Measurements from ENCODE around the gene EPS8.
A peak's percentile ranks its signal among the peaks of the same experiment; 100 is the strongest.

Gene EPS8

GRCh38 chr12:15811214-15812127 is 22.3 kb upstream of the EPS8 start:
- no peak overlapping the region for H3K4me3 ChIP-seq (ENCODE audit: low read length)
- no peak for TF ChIP-seq ZNF274 (IDR thresholded peaks at IDR 0.05; ENCODE audit: low read depth, low read length)

- TF ChIP-seq ZNF274 (IDR thresholded peaks at IDR 0.05; ENCODE audit: low read depth, low read length) = no peak
Observed at GRCh38 chr12:15808652-15809051, 19.5 kb upstream of the EPS8 start.

GRCh38 chr12:15808250-15808649 is 19.1 kb upstream of the EPS8 start:
- no peak overlapping the region for H3K4me3 ChIP-seq (ENCODE audit: low read length)
- TF ChIP-seq ZNF274 (IDR thresholded peaks at IDR 0.05; ENCODE audit: low read depth, low read length) = no peak

More at GRCh38 chr12:15808652-15809051, 19.5 kb upstream of the EPS8 start:
- H3K4me3 ChIP-seq (ENCODE audit: low read length) = no peak overlapping the region

- H3K4me3 ChIP-seq (ENCODE audit: low read length) = no peak overlapping the region
- no peak for TF ChIP-seq ZNF274 (IDR thresholded peaks at IDR 0.05; ENCODE audit: low read depth, low read length)
Observed at GRCh38 chr12:15806826-15807225, 17.6 kb upstream of the EPS8 start.

GRCh38 chr12:15801770-15802744 is 12.9 kb upstream of the EPS8 start:
- TF ChIP-seq ZNF274 (IDR thresholded peaks at IDR 0.05; ENCODE audit: low read depth, low read length) = no peak
- H3K4me3 ChIP-seq (ENCODE audit: low read length) = no peak overlapping the region

- TF ChIP-seq ZNF274 (IDR thresholded peaks at IDR 0.05; ENCODE audit: low read depth, low read length) = no peak
Observed at GRCh38 chr12:15800278-15800677, 11.1 kb upstream of the EPS8 start.

GRCh38 chr12:15797818-15798217 is 8.6 kb upstream of the EPS8 start:
- no peak overlapping the region for H3K4me3 ChIP-seq (ENCODE audit: low read length)
- no peak for TF ChIP-seq ZNF274 (IDR thresholded peaks at IDR 0.05; ENCODE audit: low read depth, low read length)

More at GRCh38 chr12:15800278-15800677, 11.1 kb upstream of the EPS8 start:
- no peak overlapping the region for H3K4me3 ChIP-seq (ENCODE audit: low read length)

- no peak overlapping the region for H3K4me3 ChIP-seq (ENCODE audit: low read length)
- no peak for TF ChIP-seq ZNF274 (IDR thresholded peaks at IDR 0.05; ENCODE audit: low read depth, low read length)
Observed at GRCh38 chr12:15796493-15797141, 7.4 kb upstream of the EPS8 start.

- no peak for TF ChIP-seq ZNF274 (IDR thresholded peaks at IDR 0.05; ENCODE audit: low read depth, low read length)
- no peak overlapping the region for H3K4me3 ChIP-seq (ENCODE audit: low read length)
Observed at GRCh38 chr12:15794836-15795235, 5.6 kb upstream of the EPS8 start.

- no peak overlapping the region for H3K4me3 ChIP-seq (ENCODE audit: low read length)
- TF ChIP-seq ZNF274 (IDR thresholded peaks at IDR 0.05; ENCODE audit: low read depth, low read length) = no peak
Observed at GRCh38 chr12:15794196-15794595, 5.0 kb upstream of the EPS8 start.

GRCh38 chr12:15788233-15789219 is 662 bp downstream of the EPS8 start:
- H3K4me3 ChIP-seq (ENCODE audit: low read length) = peak overlapping the region; percentile 73
- no peak for TF ChIP-seq ZNF274 (IDR thresholded peaks at IDR 0.05; ENCODE audit: low read depth, low read length)

- TF ChIP-seq ZNF274 (IDR thresholded peaks at IDR 0.05; ENCODE audit: low read depth, low read length) = no peak
- H3K4me3 ChIP-seq (ENCODE audit: low read length) = peak overlapping the region; percentile 73; the same call in 1 of the 2 replicates
Observed at GRCh38 chr12:15787778-15788177, 1.4 kb downstream of the EPS8 start.

- no peak overlapping the region; the same call in 1 of the 2 replicates for H3K4me3 ChIP-seq (ENCODE audit: low read length)
- no peak for TF ChIP-seq ZNF274 (IDR thresholded peaks at IDR 0.05; ENCODE audit: low read depth, low read length)
Observed at GRCh38 chr12:15786772-15787171, 2.4 kb downstream of the EPS8 start.

All from GM08714 (cell line).